ENCODE data around the gene DNAH1.

DNAH1 gene

GRCh38 chr3:52354676-52355075 is 38.6 kb downstream of the DNAH1 start:
- DNase-seq (ENCODE audit: low read depth): no peak
- H3K4me3 ChIP-seq (ENCODE audit: low read length): no peak overlapping the region
- no peak for TF ChIP-seq CTCF (conservative IDR thresholded peaks at IDR 0.05; ENCODE audit: low read length)

- DNase-seq (ENCODE audit: low read depth): no peak
- no peak overlapping the region for H3K4me3 ChIP-seq (ENCODE audit: low read length)
- TF ChIP-seq CTCF (conservative IDR thresholded peaks at IDR 0.05; ENCODE audit: low read length): no peak
These were observed 39.4 kb downstream of the DNAH1 start for GRCh38 chr3:52355526-52355925.

- DNase-seq (ENCODE audit: low read depth): no peak
- H3K4me3 ChIP-seq (ENCODE audit: low read length): no peak overlapping the region
- no peak for TF ChIP-seq CTCF (conservative IDR thresholded peaks at IDR 0.05; ENCODE audit: low read length)
These were observed 40.0 kb downstream of the DNAH1 start for GRCh38 chr3:52356126-52356525.

GRCh38 chr3:52357151-52358080 is 41.3 kb downstream of the DNAH1 start:
- no peak for TF ChIP-seq CTCF (conservative IDR thresholded peaks at IDR 0.05; ENCODE audit: low read length)
- no peak for DNase-seq (ENCODE audit: low read depth)
- H3K4me3 ChIP-seq (ENCODE audit: low read length): no peak overlapping the region

- no peak for TF ChIP-seq CTCF (conservative IDR thresholded peaks at IDR 0.05; ENCODE audit: low read length)
- H3K4me3 ChIP-seq (ENCODE audit: low read length): no peak overlapping the region
- no peak for DNase-seq (ENCODE audit: low read depth)
These were observed 42.3 kb downstream of the DNAH1 start for GRCh38 chr3:52358362-52358940.

GRCh38 chr3:52359116-52359855 is 43.2 kb downstream of the DNAH1 start:
- TF ChIP-seq CTCF (conservative IDR thresholded peaks at IDR 0.05; ENCODE audit: low read length): no peak
- H3K4me3 ChIP-seq (ENCODE audit: low read length): no peak overlapping the region
- no peak for DNase-seq (ENCODE audit: low read depth)
